ENCODE results near the gene METAP2.

- TF ChIP-seq POLR2A (IDR thresholded peaks at IDR 0.05): no peak
- TF ChIP-seq, protein P1, sequence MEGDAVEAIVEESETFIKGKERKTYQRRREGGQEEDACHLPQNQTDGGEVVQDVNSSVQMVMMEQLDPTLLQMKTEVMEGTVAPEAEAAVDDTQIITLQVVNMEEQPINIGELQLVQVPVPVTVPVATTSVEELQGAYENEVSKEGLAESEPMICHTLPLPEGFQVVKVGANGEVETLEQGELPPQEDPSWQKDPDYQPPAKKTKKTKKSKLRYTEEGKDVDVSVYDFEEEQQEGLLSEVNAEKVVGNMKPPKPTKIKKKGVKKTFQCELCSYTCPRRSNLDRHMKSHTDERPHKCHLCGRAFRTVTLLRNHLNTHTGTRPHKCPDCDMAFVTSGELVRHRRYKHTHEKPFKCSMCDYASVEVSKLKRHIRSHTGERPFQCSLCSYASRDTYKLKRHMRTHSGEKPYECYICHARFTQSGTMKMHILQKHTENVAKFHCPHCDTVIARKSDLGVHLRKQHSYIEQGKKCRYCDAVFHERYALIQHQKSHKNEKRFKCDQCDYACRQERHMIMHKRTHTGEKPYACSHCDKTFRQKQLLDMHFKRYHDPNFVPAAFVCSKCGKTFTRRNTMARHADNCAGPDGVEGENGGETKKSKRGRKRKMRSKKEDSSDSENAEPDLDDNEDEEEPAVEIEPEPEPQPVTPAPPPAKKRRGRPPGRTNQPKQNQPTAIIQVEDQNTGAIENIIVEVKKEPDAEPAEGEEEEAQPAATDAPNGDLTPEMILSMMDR (IDR thresholded peaks at IDR 0.05): no peak
Measured at GRCh38 chr12:95481072-95481471, 7.1 kb downstream of the METAP2 start.
